MCF 10A (cell line): Measurements from ENCODE around the gene ARFGAP1. TPM values are rescaled to one million over a fixed set of nuclear protein-coding genes. Genes with fewer than 3 reads are reported as not detected.

Experiments used
- BruUV-seq: library from RNA; stranded (reverse); fragments of 400-500 nt; replicated peaks from 2 replicates; lab custom pipeline; 2021; lab: Mats Ljungman, UMichigan
- CTCF ChIA-PET: fragments of 300-600 bp; sonication (Branson Sonifier 250); formaldehyde crosslinking; extraction: SDS; loops from one replicate; lab custom pipeline; 2021; ENCODE audit warnings: antibody characterized with exemption, inconsistent platforms; lab: Yijun Ruan, JAX
- POLR2A ChIA-PET: fragments of 300-600, 350-650 bp; sonication (Branson Sonifier 250); formaldehyde crosslinking; extraction: SDS; loops from one replicate; lab custom pipeline; 2020; ENCODE audit warnings: antibody characterized with exemption, inconsistent platforms; lab: Yijun Ruan, JAX
- DNase-seq: peaks from one replicate; pipeline ENCODE4 v3.0.0-alpha.2; 2018; ENCODE audit not compliant: unreplicated experiment
- H3K27ac Mint-ChIP-seq: one replicate; pipeline ENCODE4 v1.8.0; 2022; ENCODE audit warnings: mild to moderate bottlenecking, low read depth, mixed read lengths; ENCODE audit not compliant: unreplicated experiment
- H3K27me3 Mint-ChIP-seq: one replicate; pipeline ENCODE4 v1.8.0; 2022; ENCODE audit warnings: mixed read lengths; ENCODE audit not compliant: insufficient read depth, unreplicated experiment
- H3K36me3 Mint-ChIP-seq: one replicate; pipeline ENCODE4 v1.8.0; 2022; ENCODE audit warnings: mild to moderate bottlenecking, moderate library complexity, mixed read lengths; ENCODE audit not compliant: insufficient read depth, unreplicated experiment
- H3K4me1 Mint-ChIP-seq: one replicate; pipeline ENCODE4 v1.8.0; 2022; ENCODE audit warnings: mixed read lengths; ENCODE audit not compliant: insufficient read depth, unreplicated experiment
- H3K4me3 Mint-ChIP-seq: one replicate; pipeline ENCODE4 v1.8.0; 2022; ENCODE audit warnings: mild to moderate bottlenecking, moderate library complexity, mixed read lengths; ENCODE audit not compliant: unreplicated experiment
- H3K9me3 Mint-ChIP-seq: one replicate; pipeline ENCODE4 v1.8.0; 2022; ENCODE audit warnings: mixed read lengths; ENCODE audit not compliant: unreplicated experiment
- intact Hi-C: fragments of 100-400 bp; cut with micrococcal nuclease; formaldehyde crosslinking; loops from 2 replicates; pipeline ENCODE4 v1.14.1; 2022
- total RNA-seq: library from RNA; stranded (reverse); gene quantifications from 2 replicates; pipeline ENCODE4 v1.2.3, GENCODE V29; 2022
- TF ChIP-seq, protein P1 (sequence below): fragments of 200-600 bp; IDR thresholded peaks from one replicate; pipeline ENCODE4 v1.8.0; 2022; ENCODE audit warnings: antibody characterized with exemption, mild to moderate bottlenecking; ENCODE audit not compliant: unreplicated experiment

Gene ARFGAP1
- total RNA-seq, 1 experiment from 2014 or later: 93.6 TPM

DNA sequence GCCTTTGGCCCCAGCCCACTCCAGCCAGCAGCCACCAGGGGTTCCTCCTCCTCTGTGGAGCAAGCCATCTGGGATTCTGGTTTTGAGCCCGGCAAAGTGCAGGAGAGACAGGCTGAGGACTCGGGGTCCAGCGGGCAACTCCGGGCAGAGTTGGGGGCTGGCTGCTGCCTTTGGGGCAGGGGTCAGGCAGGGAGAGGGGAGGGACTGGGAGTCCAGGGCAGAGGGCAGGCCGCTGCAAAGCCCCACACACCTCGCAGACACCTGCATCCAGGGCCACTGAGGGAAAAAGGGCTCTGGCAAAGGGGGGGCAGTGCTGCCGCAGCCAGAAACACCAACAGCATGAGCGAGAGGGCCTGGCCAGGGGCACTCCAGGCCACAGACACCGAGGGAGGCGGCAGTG is 28.1 kb upstream of the ARFGAP1 start:
- Mint-ChIP-seq H3K27me3 (peaks cover 25% of the 10 kb centered on the region), H3K36me3 (no peaks in the 10 kb centered on the region)
- POLR2A ChIA-PET: no interaction called here

GRCh38 chr20:63246490-63247288 is 25.9 kb upstream of the ARFGAP1 start:
- Mint-ChIP-seq H3K27me3 (peaks cover 25% of the 10 kb centered on the region), H3K27ac (no peak overlapping the region), H3K4me3 (no peak overlapping the region), H3K9me3 (no peaks in the 10 kb centered on the region), H3K4me1 (peaks cover 6% of the 10 kb centered on the region), H3K36me3 (no peaks in the 10 kb centered on the region)
- BruUV-seq: no TSS peak
- CTCF ChIA-PET: interaction anchor here (0.6 to 5.3 kb wide), 7 partner anchors 12 to 64 kb away, joined by 3 to 46 read pairs (median 3); no protein-coding TSS in a partner anchor
- DNase-seq: no peak
- TF ChIP-seq, protein P1, sequence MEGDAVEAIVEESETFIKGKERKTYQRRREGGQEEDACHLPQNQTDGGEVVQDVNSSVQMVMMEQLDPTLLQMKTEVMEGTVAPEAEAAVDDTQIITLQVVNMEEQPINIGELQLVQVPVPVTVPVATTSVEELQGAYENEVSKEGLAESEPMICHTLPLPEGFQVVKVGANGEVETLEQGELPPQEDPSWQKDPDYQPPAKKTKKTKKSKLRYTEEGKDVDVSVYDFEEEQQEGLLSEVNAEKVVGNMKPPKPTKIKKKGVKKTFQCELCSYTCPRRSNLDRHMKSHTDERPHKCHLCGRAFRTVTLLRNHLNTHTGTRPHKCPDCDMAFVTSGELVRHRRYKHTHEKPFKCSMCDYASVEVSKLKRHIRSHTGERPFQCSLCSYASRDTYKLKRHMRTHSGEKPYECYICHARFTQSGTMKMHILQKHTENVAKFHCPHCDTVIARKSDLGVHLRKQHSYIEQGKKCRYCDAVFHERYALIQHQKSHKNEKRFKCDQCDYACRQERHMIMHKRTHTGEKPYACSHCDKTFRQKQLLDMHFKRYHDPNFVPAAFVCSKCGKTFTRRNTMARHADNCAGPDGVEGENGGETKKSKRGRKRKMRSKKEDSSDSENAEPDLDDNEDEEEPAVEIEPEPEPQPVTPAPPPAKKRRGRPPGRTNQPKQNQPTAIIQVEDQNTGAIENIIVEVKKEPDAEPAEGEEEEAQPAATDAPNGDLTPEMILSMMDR: no peak
- intact Hi-C loops: no loop called here
- POLR2A ChIA-PET: no interaction called here

More for the DNA sequence above, 28.1 kb upstream of the ARFGAP1 start:
- Mint-ChIP-seq H3K4me1 (no peaks in the 10 kb centered on the region), H3K9me3 (no peaks in the 10 kb centered on the region), H3K4me3 (no peak overlapping the region), H3K27ac (no peak overlapping the region)
- intact Hi-C loops: no loop called here
- TF ChIP-seq, protein P1: no peak
- BruUV-seq: no TSS peak
- CTCF ChIA-PET: interaction anchor here (1.2 to 1.8 kb wide), 2 partner anchors 10 to 21 kb away, joined by 6 to 10 read pairs; no protein-coding TSS in a partner anchor
- DNase-seq: no peak

- Mint-ChIP-seq H3K9me3 (no peaks in the 10 kb centered on the region), H3K36me3 (no peaks in the 10 kb centered on the region), H3K4me1 (peaks cover 6% of the 10 kb centered on the region), H3K27ac (no peak overlapping the region), H3K27me3 (peaks cover 30% of the 10 kb centered on the region), H3K4me3 (no peak overlapping the region)
- DNase-seq: no peak
- CTCF ChIA-PET: interaction anchor here (0.6 to 5.3 kb wide), 5 partner anchors 15 to 40 kb away, joined by 3 to 46 read pairs (median 3); no protein-coding TSS in a partner anchor
- no TSS peak for BruUV-seq
- POLR2A ChIA-PET: no interaction called here
- TF ChIP-seq, protein P1: no peak
- intact Hi-C loops: no loop called here
Observed at GRCh38 chr20:63247671-63248228, 24.9 kb upstream of the ARFGAP1 start.
